Activated CD4-positive, alpha-beta T cell treated with anti-CD3 and anti-CD28 coated beads, Interleukin-10, Interleukin-2, amounts not matched to agents 100 ng/mL and 50 ng/mL, durations not matched to agents 16 hours and 8 hours (primary cell): ENCODE measurements around the gene CNP.

Experiments used
- DNase-seq: peaks from one replicate; pipeline ENCODE4 v3.0.0-alpha.2; 2020

CNP gene

GRCh38 chr17:41942626-41943373 is 23.8 kb upstream of the CNP start:
- no peak for DNase-seq

DNA sequence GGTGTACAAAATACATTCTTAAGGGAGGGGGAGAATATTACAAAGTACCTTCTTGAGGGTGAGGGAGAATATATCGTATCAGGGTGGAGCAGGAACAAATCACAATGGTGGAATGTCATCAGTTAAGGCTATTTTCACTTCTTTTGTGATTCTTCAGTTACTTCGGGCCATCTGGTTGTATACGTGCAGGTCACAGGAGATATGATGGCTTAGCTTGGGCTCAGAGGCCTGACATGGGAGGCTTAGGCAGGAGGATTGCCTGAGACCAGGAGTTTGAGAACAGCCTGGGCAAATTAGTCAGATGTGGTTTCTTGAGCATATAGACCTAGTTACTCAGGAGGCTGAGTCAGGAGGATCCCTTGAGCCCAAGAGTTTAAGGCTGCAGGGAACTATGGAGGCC is 23.1 kb upstream of the CNP start:
- no peak for DNase-seq

GRCh38 chr17:41944943-41945342 is 21.7 kb upstream of the CNP start:
- no peak for DNase-seq

DNA sequence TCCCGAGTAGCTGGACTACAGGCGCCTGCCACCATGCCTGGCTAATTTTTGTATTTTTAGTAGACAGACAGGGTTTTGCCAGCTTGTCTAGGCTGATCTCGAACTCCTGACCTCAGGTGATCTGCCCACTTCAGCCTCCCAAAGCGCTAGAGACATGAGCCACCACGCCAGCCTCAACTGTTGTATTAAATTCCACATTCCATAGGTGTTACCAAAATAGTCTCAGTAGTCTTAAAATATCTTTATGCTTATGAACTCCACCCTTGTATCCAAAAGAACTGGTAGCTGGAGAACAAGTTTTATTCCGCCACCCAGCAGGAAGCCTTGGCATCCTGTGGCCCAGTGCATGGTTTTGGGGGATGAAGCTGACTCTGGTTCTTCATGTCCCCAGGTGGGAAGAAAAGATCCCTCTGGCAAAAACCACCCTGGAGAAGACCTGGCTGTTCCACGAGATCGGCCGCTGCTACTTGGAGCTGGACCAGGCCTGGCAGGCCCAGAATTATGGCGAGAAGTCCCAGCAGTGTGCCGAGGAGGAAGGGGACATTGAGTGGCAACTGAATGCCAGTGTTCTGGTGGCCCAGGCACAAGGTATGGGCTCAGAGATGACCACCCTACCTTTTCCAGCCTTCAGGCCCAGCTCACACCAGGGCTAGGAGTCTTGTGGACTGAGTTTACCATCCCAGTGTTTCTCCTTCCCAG is 17.7 kb upstream of the CNP start:
- DNase-seq: no peak

DNA sequence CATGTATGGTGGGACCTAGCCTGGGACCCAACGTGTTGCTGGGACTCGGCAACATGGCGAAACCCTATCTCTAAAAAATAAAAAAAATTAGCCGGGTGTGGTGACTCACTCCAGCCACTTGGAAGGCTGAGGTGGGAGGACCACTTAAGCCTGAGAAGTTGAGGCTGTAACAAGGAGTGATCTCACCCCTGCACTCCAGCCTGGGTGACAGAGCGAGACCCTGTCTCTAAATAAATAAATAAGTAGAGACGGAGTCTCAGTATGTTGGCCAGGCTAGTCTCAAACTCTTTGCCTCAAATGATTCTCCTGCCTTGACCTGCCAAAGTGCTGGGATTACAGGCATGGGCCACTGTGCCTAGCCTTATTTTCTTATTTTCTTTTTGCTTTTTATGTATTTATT is 10.1 kb upstream of the CNP start:
- DNase-seq: no peak

DNA sequence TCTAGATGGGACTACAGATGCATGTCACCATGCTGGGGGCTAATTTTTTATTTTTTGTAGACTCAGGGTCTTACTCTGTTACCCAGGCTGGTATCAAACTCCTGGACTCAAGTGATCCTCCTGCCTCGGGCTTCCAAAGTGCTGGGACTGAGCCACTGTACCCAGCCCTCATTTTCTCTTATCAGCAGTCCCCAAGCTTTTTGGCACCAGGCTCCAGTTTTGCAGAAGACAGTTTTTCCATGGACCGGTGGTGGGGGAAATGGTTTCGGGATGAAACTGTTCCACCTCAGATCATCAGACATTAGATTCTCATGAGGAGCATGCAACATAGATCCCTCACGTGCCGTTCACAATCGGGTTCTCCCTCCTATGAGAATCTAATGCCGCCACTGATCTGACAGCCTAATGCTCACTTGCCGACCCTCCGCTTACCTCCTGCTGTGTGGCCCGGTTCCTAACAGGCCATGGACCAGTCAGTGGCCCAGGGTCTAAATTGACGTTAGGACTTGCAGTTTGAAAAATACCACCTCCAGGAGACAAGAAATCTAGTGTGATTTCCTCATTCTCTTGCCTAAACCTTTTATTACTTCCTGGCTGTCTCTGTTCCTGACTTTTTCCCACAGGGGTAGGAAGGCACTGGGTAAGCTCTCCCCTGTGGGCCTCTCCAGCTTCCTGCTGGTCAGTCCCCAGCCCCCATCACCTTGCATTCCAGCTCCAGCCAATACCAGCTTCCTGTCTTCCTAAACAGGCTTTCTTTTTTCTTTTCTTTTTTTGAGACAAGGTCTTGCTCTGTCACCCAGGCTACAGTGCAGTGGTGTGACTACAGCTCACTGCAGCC is 9.3 kb upstream of the CNP start:
- no peak for DNase-seq

DNA sequence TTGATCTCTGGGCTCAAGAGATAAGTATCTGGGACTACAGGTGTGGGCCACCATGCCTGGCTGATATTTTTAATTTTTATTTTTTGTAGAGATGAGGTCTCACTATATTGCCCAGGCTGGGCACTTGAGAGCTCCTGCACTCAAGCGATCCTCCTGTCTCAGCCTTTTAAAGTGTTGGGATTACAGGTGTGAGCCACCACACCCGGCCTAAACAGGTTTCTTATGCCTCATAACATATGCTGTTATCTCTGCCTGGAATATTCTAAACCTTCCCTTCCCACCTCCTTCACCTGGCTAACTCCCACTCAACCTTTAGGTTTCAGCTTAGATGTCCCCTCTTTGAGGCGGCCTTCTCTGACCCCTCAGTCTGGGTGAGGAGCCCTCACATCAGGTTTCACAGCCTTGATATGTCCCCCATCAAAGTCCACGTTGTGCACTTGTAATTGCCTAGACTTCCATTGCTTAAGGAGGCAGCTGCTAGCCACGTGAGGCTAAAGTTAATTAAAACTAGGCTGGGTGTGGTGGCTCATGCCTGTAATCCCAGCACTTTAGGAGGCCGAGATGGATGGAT is 8.6 kb upstream of the CNP start:
- no peak for DNase-seq

DNA sequence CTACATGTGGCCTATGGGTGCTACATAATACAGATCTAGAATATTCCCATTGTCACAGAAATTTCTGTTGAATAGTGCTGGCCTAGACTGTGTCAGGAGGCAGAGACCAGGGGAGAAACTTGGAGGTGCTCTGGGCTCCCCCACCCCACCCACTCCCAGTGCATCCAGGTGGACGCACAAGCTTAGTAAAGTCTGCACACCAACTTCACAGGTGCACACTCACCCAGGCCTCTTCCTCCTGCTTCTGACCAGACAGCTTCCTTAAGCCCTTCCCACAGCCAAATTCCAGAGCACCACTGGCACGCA is 7.6 kb upstream of the CNP start:
- no peak for DNase-seq

DNA sequence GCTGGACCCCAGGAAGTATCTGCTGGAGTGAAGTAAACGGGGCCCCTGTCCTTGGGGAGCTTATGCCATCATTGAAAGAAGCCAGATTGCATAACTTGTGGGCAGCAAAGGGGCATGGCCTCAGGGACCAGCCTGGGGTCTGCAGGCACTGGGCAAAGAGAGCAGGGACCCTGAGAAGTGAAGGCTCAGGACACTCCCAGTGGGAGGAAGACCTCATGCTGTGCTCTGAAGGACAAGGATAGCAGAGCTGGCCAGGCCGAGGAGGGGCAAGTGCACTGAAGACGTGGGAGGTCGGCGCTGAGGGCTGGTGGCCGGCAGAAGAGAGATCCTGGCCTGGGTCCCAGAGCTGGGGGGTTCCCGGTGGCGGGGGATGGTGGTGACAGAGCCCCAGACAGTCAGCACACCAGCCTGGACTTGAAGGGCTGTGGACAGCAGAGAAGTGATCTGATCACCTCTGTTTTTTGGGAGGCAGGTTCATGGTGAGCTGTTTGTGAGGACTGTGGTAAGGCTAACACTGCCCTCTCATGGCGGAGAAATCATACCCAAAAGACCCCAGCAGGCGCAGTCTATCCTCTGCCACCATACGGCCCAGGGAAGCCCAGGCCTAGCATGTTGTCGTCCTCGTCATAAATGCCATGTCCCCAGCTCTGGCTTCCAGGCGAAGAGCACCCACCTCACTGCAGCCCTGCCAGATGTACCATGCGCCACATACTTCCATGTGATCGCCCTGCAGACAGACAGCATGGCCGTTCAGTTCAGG is 7.1 kb upstream of the CNP start:
- DNase-seq: no peak

DNA sequence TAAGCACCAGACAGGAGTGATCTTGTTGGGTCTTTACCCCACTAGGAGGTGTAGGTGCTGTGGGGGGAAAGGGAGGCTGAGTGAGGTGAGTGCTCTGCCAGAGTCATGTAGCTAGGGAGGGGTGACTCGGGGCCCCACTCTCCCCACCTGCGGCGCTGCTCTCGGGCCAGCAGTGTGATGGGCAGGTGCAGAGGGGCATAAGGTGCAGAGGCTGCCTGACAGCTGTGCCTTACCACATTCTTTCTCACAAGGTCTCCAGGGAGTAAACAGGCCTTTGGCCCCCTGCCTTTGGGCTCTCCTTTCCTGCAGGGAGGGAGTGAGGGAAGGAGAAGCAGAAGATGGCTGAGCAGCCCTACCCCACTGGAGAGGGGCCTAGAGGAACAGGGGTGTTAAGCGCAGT is 4.5 kb upstream of the CNP start:
- no peak for DNase-seq

DNA sequence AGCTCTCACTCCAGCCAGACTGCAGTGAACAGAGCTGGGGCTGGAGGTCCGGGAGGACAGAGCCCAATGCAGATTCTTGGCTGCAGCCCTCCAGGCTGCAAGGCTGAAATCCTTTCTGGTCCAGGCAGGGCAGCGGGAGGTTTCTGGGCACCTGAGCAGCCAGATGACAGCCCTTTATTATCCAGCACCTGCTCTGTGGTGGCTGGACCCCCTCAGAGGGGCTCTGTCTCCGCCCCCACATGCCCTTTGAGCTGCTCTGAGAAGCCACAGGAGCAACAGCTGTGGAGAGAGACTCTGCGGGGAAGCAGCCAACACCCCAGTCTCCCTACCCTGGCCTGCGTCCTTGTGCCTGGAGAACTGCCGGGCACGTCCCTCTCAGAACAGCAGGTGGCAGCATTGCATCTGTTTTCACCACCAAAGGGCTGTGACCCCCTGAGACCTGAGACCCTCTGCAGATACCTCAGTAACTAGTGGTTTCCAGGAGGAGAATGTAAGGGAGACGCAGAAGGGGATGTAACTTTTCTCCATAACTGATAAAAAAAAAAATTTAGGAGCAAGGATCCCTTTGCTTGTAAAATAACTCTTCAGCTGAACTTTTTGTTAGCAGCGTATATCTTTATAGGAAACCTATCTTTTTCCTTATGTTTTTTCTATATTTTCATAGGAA is 3.7 kb upstream of the CNP start:
- peak; percentile 76 for DNase-seq

GRCh38 chr17:41965694-41966462 is 717 bp upstream of the CNP start:
- DNase-seq: peak; percentile 71

- peak; percentile 46 for DNase-seq
Measured at GRCh38 chr17:41967141-41967920, 736 bp downstream of the CNP start.

GRCh38 chr17:41967921-41968578 is 1.5 kb downstream of the CNP start:
- no peak for DNase-seq

DNA sequence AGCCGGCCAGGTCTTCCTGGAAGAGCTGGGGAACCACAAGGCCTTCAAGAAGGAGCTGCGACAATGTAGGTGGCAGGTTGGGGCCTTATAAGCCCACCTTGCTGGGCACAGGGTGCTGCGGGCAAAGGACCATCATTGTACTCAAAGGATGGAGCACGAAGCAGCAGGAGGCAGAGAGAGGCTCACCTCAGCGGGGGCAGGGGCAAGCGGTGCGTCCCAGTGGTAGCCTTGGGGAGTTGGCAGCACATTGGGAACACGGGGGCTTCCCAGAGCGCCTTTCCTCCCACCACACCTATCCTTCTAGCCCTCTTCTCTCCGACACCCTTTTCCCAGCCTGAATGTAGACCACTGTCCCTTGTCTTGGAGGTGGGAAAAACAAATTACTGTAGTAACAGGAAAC is 2.1 kb downstream of the CNP start:
- DNase-seq: no peak

GRCh38 chr17:41970901-41971331 is 4.3 kb downstream of the CNP start:
- no peak for DNase-seq

DNA sequence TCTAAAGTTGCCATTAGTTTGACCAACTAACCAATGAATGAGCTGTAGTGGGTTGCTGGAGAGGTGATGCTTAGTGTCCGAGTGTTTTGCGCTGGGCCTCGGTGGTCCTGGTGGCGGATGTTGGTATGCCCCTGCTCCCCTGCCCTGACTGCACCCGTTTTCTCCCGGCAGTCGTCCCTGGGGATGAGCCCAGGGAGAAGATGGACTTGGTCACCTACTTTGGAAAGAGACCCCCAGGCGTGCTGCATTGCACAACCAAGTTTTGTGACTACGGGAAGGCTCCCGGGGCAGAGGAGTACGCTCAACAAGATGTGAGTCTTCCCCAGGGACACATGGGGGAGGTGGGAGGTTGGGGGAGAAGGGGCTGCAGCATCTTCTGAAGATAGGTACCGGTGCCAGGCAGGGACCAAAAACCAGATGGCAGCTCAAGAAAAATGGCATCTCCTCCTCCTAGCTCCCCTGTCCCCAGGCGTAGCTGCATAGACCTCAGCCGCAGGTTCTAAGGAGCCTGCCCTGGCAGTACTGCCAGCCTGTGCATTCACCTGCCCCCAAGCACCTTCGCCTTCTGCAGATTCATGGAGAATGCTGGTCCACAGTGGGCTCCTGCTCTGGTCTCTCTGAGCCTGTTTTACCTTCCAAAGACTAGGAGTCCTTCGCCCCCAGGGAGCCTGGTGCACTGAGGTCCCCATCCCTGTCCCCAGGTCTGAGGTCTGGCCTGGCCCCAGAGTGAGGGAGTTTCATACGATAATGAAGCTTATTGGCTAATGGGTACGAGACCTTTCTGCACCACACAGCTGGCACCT is 5.3 kb downstream of the CNP start:
- DNase-seq: no peak

DNA sequence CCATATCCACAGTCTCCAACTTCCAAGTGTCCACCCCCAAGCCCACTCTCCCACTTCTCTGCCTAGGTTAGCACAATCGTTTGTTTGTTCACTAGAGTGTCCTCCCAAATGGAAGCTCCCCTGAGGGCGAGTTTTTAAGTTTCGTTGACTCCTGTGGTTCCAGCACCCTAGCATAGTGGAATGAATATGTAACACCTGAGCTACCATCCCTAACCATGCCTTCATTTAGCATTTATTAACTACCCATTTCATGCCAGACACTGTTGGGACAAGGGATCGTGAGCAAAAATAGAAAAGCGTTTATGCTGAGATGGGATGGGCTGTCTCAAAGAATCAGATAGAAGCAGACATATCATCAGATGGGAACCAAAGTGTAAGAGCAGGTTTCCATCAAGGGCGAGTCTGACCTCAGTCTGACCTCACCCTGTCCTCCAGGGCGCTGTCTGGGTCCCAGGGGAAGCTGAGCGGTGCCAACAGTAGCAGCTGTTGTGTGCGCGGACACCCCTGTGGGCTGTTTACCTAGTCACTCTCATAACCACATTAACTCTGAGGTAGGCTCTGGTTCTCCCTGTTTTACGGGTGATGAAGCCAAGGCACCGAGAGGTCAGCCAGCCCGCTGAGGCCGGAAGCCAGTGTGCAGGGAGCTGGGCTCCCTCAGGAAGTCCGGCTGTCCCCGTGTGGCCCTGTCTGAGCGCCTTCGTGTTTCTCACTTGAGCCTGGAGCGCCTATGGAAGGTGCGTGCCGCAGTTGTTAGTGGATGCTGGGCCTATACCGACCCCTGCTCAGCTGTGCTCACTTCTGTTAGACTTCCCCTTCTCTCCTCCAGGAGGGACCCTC is 6.2 kb downstream of the CNP start:
- DNase-seq: no peak
